ENCODE results near the gene PTPRT.

Gene PTPRT

DNA sequence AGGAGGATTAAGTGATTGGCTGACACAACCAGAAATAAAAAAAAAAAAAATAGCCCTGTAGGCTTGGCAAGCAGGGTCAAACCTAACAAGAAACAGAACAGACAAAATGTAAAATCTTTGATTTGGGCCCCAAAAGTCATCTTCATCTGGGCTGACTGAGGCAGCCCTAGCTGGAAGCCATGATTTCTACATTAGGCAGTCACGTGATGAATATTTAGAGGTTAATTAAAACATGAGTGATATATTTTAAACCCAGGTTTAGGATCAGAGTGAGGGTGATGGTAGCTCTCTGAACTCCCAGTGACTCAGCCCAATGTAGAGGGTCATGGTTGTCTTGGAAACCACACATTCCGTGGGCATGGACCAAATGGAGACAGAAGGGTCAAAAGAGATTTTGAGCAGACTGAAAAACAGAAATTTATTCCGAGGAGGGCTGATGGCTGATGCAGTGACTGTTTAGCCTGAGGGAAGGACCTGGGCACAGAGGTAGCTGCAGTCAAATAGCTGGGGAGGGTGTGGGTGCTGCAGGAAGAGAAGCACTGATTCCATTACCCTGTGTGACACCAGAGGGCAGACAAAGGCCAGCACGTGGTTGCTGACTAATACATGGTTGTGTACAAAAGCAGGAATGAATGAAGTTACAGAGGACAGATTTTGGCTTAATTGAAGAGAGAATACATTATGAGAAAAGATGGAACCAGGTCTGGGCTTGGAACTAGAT is 998.4 kb downstream of the PTPRT start:
- H3K27ac ChIP-seq (ENCODE audit: low read depth, low read length) = no peak overlapping the region
- no peak overlapping the region for H3K4me3 ChIP-seq (ENCODE audit: low read length)
- no peak overlapping the region for H3K9ac ChIP-seq (ENCODE audit: low read length)
- no peaks in the 10 kb centered on the region for H3K4me1 ChIP-seq (ENCODE audit: control insufficient read depth, insufficient read depth, low read length)
- no peaks in the 10 kb centered on the region for H3K36me3 ChIP-seq (ENCODE audit: control insufficient read depth, insufficient read depth, low read length)
- H3K27me3 ChIP-seq (ENCODE audit: control insufficient read depth, insufficient read depth, low read length) = no peaks in the 10 kb centered on the region

DNA sequence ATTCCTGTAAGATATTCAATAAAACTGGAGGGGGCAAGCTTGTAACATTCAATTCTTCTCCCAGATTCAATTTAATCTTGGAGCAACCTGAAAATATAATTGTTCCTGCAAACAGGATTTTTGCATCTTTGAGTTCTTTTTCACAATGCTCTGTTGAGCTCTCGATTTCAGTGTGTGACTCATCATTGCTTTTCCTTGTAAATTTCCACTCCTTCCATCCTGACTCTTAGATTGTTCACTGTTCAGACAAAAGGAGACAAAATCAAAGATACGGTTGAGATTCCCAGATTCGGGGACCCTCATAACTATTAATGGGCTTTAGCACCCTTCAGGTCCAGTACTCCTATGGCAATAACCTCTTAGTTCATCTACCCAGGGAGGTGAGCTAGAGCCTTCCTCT is 999.6 kb downstream of the PTPRT start:
- Histone ChIP-seq H3K27me3 (ENCODE audit: control insufficient read depth, insufficient read depth, low read length) (no peaks in the 10 kb centered on the region), H3K27ac (ENCODE audit: low read depth, low read length) (no peak overlapping the region)

DNA sequence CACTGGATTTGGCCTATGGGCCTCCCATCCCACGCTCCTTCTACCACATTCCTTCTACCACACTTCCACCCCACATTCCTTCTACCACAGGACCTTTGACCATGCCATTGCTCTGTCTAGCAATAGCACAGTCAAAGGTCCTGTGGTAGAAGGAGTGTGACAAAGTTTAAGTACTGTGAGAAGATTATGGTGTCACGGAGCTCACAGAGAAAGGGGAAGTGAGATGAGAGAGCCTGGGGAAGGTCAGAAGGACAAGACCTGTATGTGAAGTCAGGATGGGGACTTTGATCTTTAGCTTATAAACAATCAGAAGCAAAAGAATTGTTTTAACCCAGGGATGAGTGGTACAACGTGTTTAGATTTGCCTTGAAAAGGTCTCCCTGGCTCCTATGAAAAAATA is 1003.4 kb downstream of the PTPRT start:
- H3K4me3 ChIP-seq (ENCODE audit: low read length) = no peak overlapping the region
- H3K4me1 ChIP-seq (ENCODE audit: control insufficient read depth, insufficient read depth, low read length) = no peaks in the 10 kb centered on the region
- no peak overlapping the region for H3K9ac ChIP-seq (ENCODE audit: low read length)
- H3K27ac ChIP-seq (ENCODE audit: low read depth, low read length) = no peak overlapping the region
- H3K36me3 ChIP-seq (ENCODE audit: control insufficient read depth, insufficient read depth, low read length) = no peaks in the 10 kb centered on the region
- no peaks in the 10 kb centered on the region for H3K27me3 ChIP-seq (ENCODE audit: control insufficient read depth, insufficient read depth, low read length)

More for the DNA sequence above, 999.6 kb downstream of the PTPRT start:
- Histone ChIP-seq H3K4me3 (ENCODE audit: low read length) (no peak overlapping the region), H3K9ac (ENCODE audit: low read length) (no peak overlapping the region), H3K36me3 (ENCODE audit: control insufficient read depth, insufficient read depth, low read length) (no peaks in the 10 kb centered on the region), H3K4me1 (ENCODE audit: control insufficient read depth, insufficient read depth, low read length) (no peaks in the 10 kb centered on the region)

DNA sequence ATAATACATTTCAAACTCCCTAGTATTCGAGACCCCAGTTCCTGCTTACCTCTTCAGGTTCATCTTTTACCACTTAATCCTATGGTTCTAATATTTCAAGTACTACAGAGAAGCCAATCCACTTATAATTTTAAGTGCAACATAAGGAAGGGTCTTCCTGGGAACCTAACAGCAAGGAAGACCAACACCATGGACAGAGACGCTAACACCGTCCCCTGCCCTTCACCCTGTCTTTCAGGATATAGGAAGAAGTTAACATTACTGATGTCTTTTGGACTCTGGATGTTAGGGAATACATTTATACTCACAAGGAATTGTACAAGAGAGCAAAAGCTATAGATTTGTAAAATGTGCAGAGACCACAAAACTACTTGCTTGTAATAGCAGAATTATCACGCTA is 1006.6 kb downstream of the PTPRT start:
- Histone ChIP-seq H3K4me1 (ENCODE audit: control insufficient read depth, insufficient read depth, low read length) (no peaks in the 10 kb centered on the region), H3K9ac (ENCODE audit: low read length) (no peak overlapping the region), H3K36me3 (ENCODE audit: control insufficient read depth, insufficient read depth, low read length) (no peaks in the 10 kb centered on the region), H3K27me3 (ENCODE audit: control insufficient read depth, insufficient read depth, low read length) (no peaks in the 10 kb centered on the region), H3K27ac (ENCODE audit: low read depth, low read length) (no peak overlapping the region), H3K4me3 (ENCODE audit: low read length) (no peak overlapping the region)

DNA sequence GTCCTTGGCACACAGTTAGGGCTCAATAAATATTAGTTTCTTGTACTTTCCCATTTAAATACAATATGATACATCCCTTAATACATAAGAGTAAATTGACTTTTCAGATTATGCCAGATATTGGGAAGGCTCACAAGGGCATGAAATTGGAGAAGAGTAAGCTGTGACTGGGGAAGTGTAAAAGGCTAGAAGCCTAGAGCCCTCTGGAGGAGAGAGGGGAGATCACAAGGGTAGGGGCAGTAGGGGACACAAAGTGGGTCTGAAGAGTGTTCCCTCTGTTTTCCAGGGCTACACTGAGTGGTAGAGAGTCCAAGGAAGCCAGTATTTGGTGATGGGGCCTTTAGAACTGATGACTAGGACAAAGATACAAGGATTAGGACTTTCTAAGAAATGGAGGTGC is 1008.6 kb downstream of the PTPRT start:
- H3K4me3 ChIP-seq (ENCODE audit: low read length) = no peak overlapping the region
- no peak overlapping the region for H3K9ac ChIP-seq (ENCODE audit: low read length)
- no peaks in the 10 kb centered on the region for H3K36me3 ChIP-seq (ENCODE audit: control insufficient read depth, insufficient read depth, low read length)
- H3K4me1 ChIP-seq (ENCODE audit: control insufficient read depth, insufficient read depth, low read length) = no peaks in the 10 kb centered on the region
- H3K27ac ChIP-seq (ENCODE audit: low read depth, low read length) = no peak overlapping the region
- no peaks in the 10 kb centered on the region for H3K27me3 ChIP-seq (ENCODE audit: control insufficient read depth, insufficient read depth, low read length)

- no peaks in the 10 kb centered on the region for H3K36me3 ChIP-seq (ENCODE audit: control insufficient read depth, insufficient read depth, low read length)
- H3K4me3 ChIP-seq (ENCODE audit: low read length) = no peak overlapping the region
- H3K4me1 ChIP-seq (ENCODE audit: control insufficient read depth, insufficient read depth, low read length) = no peaks in the 10 kb centered on the region
- H3K9ac ChIP-seq (ENCODE audit: low read length) = no peak overlapping the region
- no peaks in the 10 kb centered on the region for H3K27me3 ChIP-seq (ENCODE audit: control insufficient read depth, insufficient read depth, low read length)
- no peak overlapping the region for H3K27ac ChIP-seq (ENCODE audit: low read depth, low read length)
Measured at GRCh38 chr20:42179768-42180167, 1009.9 kb downstream of the PTPRT start.

GRCh38 chr20:42173440-42173839 is 1016.3 kb downstream of the PTPRT start:
- no peaks in the 10 kb centered on the region for H3K4me1 ChIP-seq (ENCODE audit: control insufficient read depth, insufficient read depth, low read length)
- no peaks in the 10 kb centered on the region for H3K36me3 ChIP-seq (ENCODE audit: control insufficient read depth, insufficient read depth, low read length)
- H3K9ac ChIP-seq (ENCODE audit: low read length) = no peak overlapping the region
- no peak overlapping the region for H3K27ac ChIP-seq (ENCODE audit: low read depth, low read length)
- no peaks in the 10 kb centered on the region for H3K27me3 ChIP-seq (ENCODE audit: control insufficient read depth, insufficient read depth, low read length)
- H3K4me3 ChIP-seq (ENCODE audit: low read length) = no peak overlapping the region

- no peak overlapping the region for H3K27ac ChIP-seq (ENCODE audit: low read depth, low read length)
- H3K27me3 ChIP-seq (ENCODE audit: control insufficient read depth, insufficient read depth, low read length) = no peaks in the 10 kb centered on the region
- H3K4me1 ChIP-seq (ENCODE audit: control insufficient read depth, insufficient read depth, low read length) = no peaks in the 10 kb centered on the region
- no peak overlapping the region for H3K9ac ChIP-seq (ENCODE audit: low read length)
- H3K4me3 ChIP-seq (ENCODE audit: low read length) = no peak overlapping the region
- no peaks in the 10 kb centered on the region for H3K36me3 ChIP-seq (ENCODE audit: control insufficient read depth, insufficient read depth, low read length)
Measured at GRCh38 chr20:42164121-42164890, 1025.4 kb downstream of the PTPRT start.

GRCh38 chr20:42161228-42161829 is 1028.4 kb downstream of the PTPRT start:
- Histone ChIP-seq H3K4me1 (ENCODE audit: control insufficient read depth, insufficient read depth, low read length) (no peaks in the 10 kb centered on the region), H3K36me3 (ENCODE audit: control insufficient read depth, insufficient read depth, low read length) (no peaks in the 10 kb centered on the region), H3K27ac (ENCODE audit: low read depth, low read length) (no peak overlapping the region), H3K27me3 (ENCODE audit: control insufficient read depth, insufficient read depth, low read length) (no peaks in the 10 kb centered on the region), H3K4me3 (ENCODE audit: low read length) (no peak overlapping the region), H3K9ac (ENCODE audit: low read length) (no peak overlapping the region)

DNA sequence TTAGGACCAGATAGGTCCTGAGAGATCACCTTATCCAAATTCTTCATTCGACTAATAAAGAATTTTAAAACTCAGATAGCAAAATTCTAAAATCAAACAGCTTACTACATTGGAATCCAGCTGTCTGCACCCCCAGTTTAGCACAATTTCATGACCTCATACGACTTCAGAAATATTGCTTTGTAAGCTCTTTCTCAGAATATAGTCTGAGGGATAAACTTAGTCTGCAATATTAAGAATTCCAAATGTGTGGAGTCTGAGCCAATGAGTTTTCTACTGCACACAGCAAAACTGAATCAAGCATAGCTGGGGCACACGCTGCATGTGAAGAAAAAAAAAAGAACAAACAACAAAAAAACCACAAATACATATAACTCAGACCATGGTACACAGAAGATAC is 1029.9 kb downstream of the PTPRT start:
- no peak overlapping the region for H3K27ac ChIP-seq (ENCODE audit: low read depth, low read length)
- H3K4me3 ChIP-seq (ENCODE audit: low read length) = no peak overlapping the region
- no peaks in the 10 kb centered on the region for H3K36me3 ChIP-seq (ENCODE audit: control insufficient read depth, insufficient read depth, low read length)
- no peaks in the 10 kb centered on the region for H3K4me1 ChIP-seq (ENCODE audit: control insufficient read depth, insufficient read depth, low read length)
- no peaks in the 10 kb centered on the region for H3K27me3 ChIP-seq (ENCODE audit: control insufficient read depth, insufficient read depth, low read length)
- H3K9ac ChIP-seq (ENCODE audit: low read length) = no peak overlapping the region

GRCh38 chr20:42158272-42158671 is 1031.4 kb downstream of the PTPRT start:
- Histone ChIP-seq H3K4me1 (ENCODE audit: control insufficient read depth, insufficient read depth, low read length) (no peaks in the 10 kb centered on the region), H3K4me3 (ENCODE audit: low read length) (no peak overlapping the region), H3K36me3 (ENCODE audit: control insufficient read depth, insufficient read depth, low read length) (no peaks in the 10 kb centered on the region), H3K27ac (ENCODE audit: low read depth, low read length) (no peak overlapping the region), H3K27me3 (ENCODE audit: control insufficient read depth, insufficient read depth, low read length) (no peaks in the 10 kb centered on the region), H3K9ac (ENCODE audit: low read length) (no peak overlapping the region)

GRCh38 chr20:42155586-42155985 is 1034.1 kb downstream of the PTPRT start:
- Histone ChIP-seq H3K4me3 (ENCODE audit: low read length) (no peak overlapping the region), H3K4me1 (ENCODE audit: control insufficient read depth, insufficient read depth, low read length) (no peaks in the 10 kb centered on the region), H3K9ac (ENCODE audit: low read length) (no peak overlapping the region), H3K27ac (ENCODE audit: low read depth, low read length) (no peak overlapping the region), H3K27me3 (ENCODE audit: control insufficient read depth, insufficient read depth, low read length) (no peaks in the 10 kb centered on the region), H3K36me3 (ENCODE audit: control insufficient read depth, insufficient read depth, low read length) (no peaks in the 10 kb centered on the region)

All from rectal smooth muscle tissue (tissue), 1 donor.